GM21786 (cell line): Measurements from ENCODE around the gene NAALAD2.
"Not testable (repeated sequence)": the region's sequence is repeated elsewhere in the genome, so short reads cannot be mapped to it uniquely, and the experiment has no call there.

Source experiments
- ATAC-seq: cut with Tn5 transposase; IDR thresholded peaks from one replicate; pipeline ENCODE4 v1.9.1; 2021; ENCODE audit not compliant: unreplicated experiment

NAALAD2 gene

GRCh38 chr11:90189011-90189410, 54.5 kb downstream of the NAALAD2 start:
- no peak for ATAC-seq

- ATAC-seq, result no peak
Measured at GRCh38 chr11:90192869-90193582, 58.6 kb downstream of the NAALAD2 start.

DNA sequence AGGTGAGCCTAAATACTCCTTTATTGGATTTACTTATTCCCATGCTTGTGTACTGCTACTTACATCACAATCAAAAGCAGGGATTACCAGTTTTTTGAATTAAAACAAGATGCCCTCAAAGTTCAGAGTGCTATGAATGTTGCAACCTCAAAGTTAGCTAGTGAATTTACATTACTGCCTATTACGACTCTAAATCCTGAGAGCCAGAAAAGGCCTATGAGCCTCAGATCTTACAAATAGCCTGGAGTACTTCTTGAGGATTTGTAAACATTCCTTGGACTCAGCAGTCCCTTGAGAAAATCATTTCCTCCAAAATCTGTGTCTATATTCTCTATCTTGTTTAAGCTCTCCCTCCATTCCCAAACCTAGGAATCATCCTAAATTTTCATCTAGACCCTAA, 62.9 kb downstream of the NAALAD2 start:
- no peak for ATAC-seq

DNA sequence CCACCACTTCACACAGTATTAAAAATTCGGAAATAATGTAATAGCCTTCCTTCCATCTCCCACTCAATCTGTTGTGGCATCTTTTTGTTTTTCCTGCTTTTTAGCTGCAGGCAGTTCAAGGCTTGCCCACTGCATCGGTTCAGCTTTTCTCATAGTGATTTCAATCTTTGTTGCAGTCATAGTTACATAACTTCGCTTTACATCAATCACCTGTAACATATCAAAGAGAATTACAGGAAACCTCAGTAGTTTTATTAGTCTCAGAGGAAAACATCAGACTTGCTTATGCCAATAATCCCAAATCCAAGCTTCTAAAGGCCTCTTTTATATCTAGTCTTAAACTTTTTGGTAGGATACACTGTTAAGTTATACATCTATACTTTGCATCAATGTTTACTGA, 67.9 kb downstream of the NAALAD2 start:
- no peak for ATAC-seq

GRCh38 chr11:90204407-90204806, 69.9 kb downstream of the NAALAD2 start:
- no peak for ATAC-seq

- ATAC-seq, result peak; percentile 79
Measured at GRCh38 chr11:90204832-90205646, 70.6 kb downstream of the NAALAD2 start.

GRCh38 chr11:90207992-90208391, 73.5 kb downstream of the NAALAD2 start:
- not testable (repeated sequence) for ATAC-seq

GRCh38 chr11:90208857-90209256, 74.4 kb downstream of the NAALAD2 start:
- no peak for ATAC-seq

GRCh38 chr11:90213322-90213721, 78.9 kb downstream of the NAALAD2 start:
- ATAC-seq, result no peak

GRCh38 chr11:90216611-90217010, 82.1 kb downstream of the NAALAD2 start:
- ATAC-seq, result no peak

DNA sequence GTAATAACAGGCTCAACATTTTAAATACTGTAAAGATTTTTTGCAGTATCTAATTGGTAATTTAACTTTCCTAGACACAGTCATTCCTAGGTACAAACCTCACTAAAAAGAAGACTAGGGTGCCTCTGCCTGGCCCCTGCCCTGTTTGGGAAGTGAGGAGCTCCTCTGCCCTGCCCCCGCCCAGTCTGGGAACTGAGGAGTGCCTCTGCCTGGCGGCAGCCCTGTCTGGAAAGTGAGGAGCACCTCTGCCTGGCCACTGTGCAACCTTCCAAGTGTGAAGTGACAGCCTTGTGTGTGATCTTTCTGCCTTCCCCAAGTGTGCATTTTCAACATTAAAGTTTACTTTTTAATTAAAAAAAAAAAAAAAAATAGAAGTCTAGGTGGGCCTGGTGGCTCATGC, 84.1 kb downstream of the NAALAD2 start:
- ATAC-seq, result no peak

DNA sequence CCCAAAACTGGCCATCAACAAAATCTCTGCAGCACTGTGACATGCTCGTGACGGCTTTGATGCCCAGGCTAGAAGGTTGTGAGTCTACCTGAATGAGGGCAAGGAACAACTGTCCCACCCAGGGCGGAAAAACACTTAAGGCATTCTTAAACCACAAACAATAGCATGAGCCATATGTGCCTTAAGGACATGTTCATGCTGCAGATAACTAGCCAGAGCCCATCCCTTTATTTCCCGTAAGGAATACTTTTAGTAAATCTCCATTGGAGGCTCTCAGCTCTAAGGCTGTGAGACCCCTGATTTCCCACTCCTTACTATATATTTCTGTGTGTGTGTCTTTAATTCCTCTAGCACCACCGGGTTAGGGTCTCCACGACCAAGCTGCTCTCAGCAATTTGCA, 85.0 kb downstream of the NAALAD2 start:
- no peak for ATAC-seq

- no peak for ATAC-seq
Measured at GRCh38 chr11:90220391-90220790, 85.9 kb downstream of the NAALAD2 start.

- ATAC-seq, result peak; percentile 11
Measured at GRCh38 chr11:90221803-90222458, 87.5 kb downstream of the NAALAD2 start.

DNA sequence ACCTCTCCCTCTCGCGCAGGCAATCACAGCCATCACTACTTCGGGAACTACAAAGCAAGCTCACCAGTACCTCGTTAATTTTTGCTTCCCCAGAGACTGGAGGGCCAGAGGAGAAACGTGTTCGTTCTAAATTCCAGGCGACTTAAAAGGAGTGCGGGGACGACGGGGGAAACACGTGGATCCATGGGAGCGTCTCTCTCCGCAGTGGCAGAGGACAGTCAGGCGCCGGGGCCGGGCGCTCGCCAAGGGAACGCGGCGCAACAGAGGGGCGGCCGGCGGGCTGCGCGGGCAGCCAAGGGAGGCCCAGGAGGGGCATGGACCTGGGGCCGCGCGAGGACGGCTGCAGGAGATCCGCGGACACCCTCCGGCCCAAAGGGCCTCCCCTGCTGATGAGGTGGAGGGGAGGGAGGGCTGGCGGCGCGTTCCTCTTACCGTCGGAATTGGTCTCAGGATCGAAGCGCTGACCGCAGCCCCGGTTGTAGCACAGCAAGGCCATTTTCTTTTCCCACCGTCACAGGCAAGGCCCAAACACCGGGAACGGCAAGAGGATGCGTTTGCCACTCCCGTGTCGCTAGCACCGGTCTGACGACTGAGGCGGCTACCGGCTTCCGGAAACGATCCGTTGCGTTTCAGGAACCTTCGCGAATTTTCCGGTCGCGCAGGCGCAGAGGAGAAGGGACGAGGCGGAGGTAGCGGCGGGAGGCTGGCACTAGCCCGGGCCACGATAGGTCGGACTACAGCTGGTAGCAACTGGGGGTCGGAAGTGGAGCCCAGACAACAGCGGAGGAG, 88.2 kb downstream of the NAALAD2 start, which contains the start of gene CHORDC1:
TSS of gene CHORDC1 (minus strand) at position 591 of the 789 bp plus-strand sequence. CDS start at position 496, 95 bp downstream.
- peak; percentile 88 for ATAC-seq

GRCh38 chr11:90223248-90223585, 88.8 kb downstream of the NAALAD2 start:
- peak; percentile 38 for ATAC-seq

- no peak for ATAC-seq
Measured at GRCh38 chr11:90228056-90228455, 93.6 kb downstream of the NAALAD2 start.

DNA sequence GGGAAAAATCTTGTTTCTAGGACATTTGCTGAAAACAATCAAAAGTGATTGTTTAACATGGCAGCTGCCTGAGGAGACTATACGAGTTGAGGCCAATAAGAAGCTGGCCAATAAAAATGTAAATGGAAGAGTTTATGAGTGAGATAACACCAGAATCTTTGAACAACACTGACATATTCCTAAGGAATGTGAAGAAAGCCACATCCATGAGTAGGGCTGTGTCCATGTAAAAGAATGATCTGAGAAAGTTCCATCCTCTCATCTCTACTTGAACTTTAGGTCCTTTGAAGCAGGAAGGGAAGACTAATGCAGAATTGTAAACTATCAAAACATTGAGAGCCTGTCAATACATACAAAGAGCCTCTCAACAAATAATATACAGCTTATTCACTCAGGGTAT, 95.3 kb downstream of the NAALAD2 start:
- no peak for ATAC-seq

DNA sequence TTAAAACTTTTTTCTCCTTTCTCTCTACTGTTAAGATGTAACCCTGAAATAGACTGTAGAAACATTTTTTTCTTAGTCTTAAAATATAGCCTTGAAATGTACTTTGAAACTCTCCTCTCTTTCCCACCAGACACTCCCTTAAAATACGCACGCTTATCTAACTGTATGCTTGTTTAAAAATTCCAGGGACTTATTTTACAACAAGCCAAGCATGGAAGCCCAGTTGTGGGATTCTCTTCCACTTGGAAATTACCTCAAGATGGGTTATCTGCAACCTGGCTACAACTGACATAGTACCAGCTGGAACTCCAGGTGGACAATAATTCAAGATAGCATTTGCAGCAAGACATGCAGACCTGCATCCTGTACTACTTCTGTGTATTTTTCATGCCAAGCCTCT, 100.5 kb downstream of the NAALAD2 start:
- no peak for ATAC-seq

DNA sequence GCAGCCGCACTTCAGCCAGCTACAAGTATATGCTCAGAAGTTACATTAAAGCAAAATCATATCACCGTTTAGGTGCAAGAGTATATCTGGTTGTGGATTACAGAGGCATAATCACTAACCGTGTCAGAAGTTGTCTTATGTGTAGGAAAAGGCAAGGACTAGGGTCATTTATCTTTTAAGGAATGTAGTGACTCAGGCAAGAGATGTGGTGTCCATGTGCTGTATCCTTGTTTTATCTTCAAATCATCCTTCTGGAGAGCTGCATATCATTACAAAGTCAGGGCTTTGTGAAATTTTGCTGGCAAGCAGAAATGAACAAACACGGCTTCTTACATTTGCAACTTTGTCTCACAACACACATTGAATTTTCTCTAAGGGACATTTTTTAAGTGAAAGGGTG, 101.1 kb downstream of the NAALAD2 start:
- no peak for ATAC-seq

- no peak for ATAC-seq
Measured at GRCh38 chr11:90237004-90237403, 102.5 kb downstream of the NAALAD2 start.
